HL-60/S4 treated with phorbol 12-myristate 13-acetate at 8.2 ng/mL for 4 days and 3 days (cell line): Measurements from ENCODE around the gene STXBP4.

ENCODE experiments used
- in situ Hi-C: fragments of 300-500 bp; cut with MboI; formaldehyde crosslinking; loops from 2 replicates; pipeline ENCODE4 v1.15.0; 2022; ENCODE audit warnings: low sequenced_read_pairs

STXBP4 gene

DNA sequence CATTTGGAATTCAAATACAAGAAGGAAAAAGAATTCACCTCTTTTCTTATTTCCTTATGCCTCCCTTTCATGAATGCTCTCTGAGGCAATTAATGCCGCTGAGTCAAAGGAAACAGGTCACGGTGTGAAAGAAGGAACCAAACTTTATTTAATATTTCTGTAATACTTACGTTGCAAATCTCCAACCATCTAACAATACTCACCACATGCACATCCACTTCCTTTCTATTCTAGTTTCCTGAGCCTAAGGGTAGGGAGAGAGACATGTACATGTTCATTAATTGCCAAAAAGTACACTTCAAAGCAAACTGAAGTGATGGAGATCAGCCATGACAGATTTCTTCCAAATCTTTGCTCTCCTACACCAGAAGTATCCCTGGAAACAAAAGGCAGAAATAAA lies 248.3 kb downstream of the STXBP4 start:
- in situ Hi-C loops = no loop called here

DNA sequence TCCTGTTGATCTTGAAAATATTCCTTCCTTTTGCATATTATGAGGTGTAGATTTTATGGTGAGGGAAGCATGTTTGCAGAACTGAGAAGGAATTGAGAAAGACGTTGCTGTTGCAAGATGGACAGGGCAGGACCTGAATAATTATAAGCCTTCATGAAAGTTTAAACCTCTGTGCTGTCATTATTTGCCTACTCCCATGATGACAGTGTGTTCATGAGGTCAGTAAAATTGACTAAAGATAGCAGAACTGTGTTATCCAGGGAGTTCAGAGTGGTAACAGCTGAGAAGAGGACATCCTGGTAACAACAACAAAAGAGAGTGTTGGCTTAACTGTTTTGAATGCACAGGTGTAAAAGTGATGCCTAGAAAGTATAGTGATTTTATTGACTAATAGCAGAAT lies 250.9 kb downstream of the STXBP4 start:
- in situ Hi-C loops = no loop called here

DNA sequence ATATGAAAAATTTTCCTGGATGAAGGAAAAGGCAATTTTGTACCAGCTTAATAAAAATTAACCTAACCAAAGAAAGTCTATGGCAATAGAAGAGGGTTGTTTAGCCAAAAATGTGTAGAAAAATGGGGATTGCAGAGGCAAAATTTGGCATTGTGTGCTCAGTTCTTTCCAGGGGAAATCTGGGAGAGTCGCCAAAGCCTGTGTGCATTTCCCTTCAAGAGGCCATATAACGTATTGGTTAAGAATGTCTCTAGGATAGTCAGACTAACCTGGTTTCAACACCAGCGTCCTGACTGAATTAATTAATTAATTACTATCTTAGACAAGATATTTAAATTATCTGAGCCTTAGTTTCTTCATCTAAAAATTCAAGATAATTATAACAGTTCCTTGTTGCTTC lies 251.4 kb downstream of the STXBP4 start:
- in situ Hi-C loops = no loop called here
